K562 (cell line): ENCODE results near the gene WLS.

ENCODE experiments used
- BCLAF1 ChIP-seq, 2 experiments: fragments of 450-650 bp in 1 of 2; IDR thresholded peaks; 2 replicates each; pipeline ENCODE4 v1.6.1; 2011 to 2017; ENCODE audit warnings: low read depth in 2 of 2, antibody characterized with exemption in 1 of 2, borderline replicate concordance in 1 of 2, low read length in 1 of 2, mild to moderate bottlenecking in 1 of 2, mixed read lengths in 1 of 2; ENCODE audit not compliant: control insufficient read depth in 1 of 2
- CTCF ChIP-seq, 3 experiments: IDR thresholded peaks in 2 of 3; conservative IDR thresholded peaks in 1 of 3; 2 replicates each; pipeline ENCODE4 v1.5.1; 2011 to 2012; ENCODE audit warnings: low read length in 3 of 3, mild to moderate bottlenecking in 3 of 3, control low read depth in 2 of 3, improper control_type of control experiment in 1 of 3, inconsistent platforms in 1 of 3, low read depth in 1 of 3, mixed read lengths in 1 of 3, moderate library complexity in 1 of 3; ENCODE audit not compliant: insufficient read depth in 2 of 3
- GABPB1 ChIP-seq: sonication (generic); formaldehyde crosslinking; IDR thresholded peaks from 2 replicates; pipeline ENCODE4 v1.8.0; 2022; ENCODE audit warnings: mild to moderate bottlenecking, missing genetic modification reagents
- RERE ChIP-seq: sonication (generic); formaldehyde crosslinking; IDR thresholded peaks from 2 replicates; pipeline ENCODE4 v1.8.0; 2023; ENCODE audit warnings: missing genetic modification reagents, mild to moderate bottlenecking, borderline replicate concordance
- TEAD4 ChIP-seq, 2 experiments: sonication (generic) in 1 of 2; formaldehyde crosslinking in 1 of 2; IDR thresholded peaks; 2 replicates each; pipeline versions ENCODE4 v1.6.1 to v1.8.0; 2012 to 2022; ENCODE audit warnings: borderline replicate concordance in 1 of 2, inconsistent platforms in 1 of 2, low read length in 1 of 2, mild to moderate bottlenecking in 1 of 2, missing genetic modification reagents in 1 of 2
- ZNF766 ChIP-seq: fragments of 200-800 bp; sonication (Bioruptor generic); conservative IDR thresholded peaks from 2 replicates; pipeline ENCODE4 v1.6.1; 2016; ENCODE audit warnings: missing genetic modification characterization, missing compliant biosample characterization

- TF ChIP-seq TEAD4 (IDR thresholded peaks at IDR 0.05; ENCODE audit: low read length) (no peak), TEAD4 (CRISPR knock-in tag; IDR thresholded peaks at IDR 0.05; ENCODE audit: borderline replicate concordance) (no peak), GABPB1 (CRISPR knock-in tag) (no peak), CTCF (IDR thresholded peaks at IDR 0.05 in 2 of 3, conservative IDR thresholded peaks at IDR 0.05 in 1 of 3; ENCODE audit: insufficient read depth in 2 of 3, low read depth in 1 of 3, low read length in 3 of 3) (no peak), ZNF766 (CRISPR knock-in tag) (no peak), RERE (CRISPR knock-in tag) (no peak), BCLAF1 (IDR thresholded peaks at IDR 0.05; ENCODE audit: borderline replicate concordance in 1 of 2, control insufficient read depth in 1 of 2, low read depth in 2 of 2, low read length in 1 of 2) (no peak)
Observed at GRCh38 chr1:68213843-68214242, 18.5 kb downstream of the WLS start.
